Smooth muscle cell (in vitro differentiated cells): ENCODE data around the gene FJX1. TPM values are rescaled to one million over a fixed set of nuclear protein-coding genes. Genes with fewer than 3 reads are reported as not detected.

ENCODE experiments used
- DNase-seq: peaks from one replicate; lab custom pipeline; 2025; ENCODE audit not compliant: unreplicated experiment; lab: John Stamatoyannopoulos, UW
- H2AFZ ChIP-seq: fragments of 200-600 bp; sonication (generic); 2 replicates; pipeline ENCODE4 v1.6.0; 2016; ENCODE audit warnings: antibody characterized with exemption, low read depth, mild to moderate bottlenecking
- H3F3A ChIP-seq: fragments of 200-600 bp; sonication (generic); 2 replicates; pipeline ENCODE4 v1.6.0; 2017; ENCODE audit warnings: antibody characterized with exemption, low read depth
- H3K27ac ChIP-seq: fragments of 200-600 bp; sonication (generic); 2 replicates; pipeline ENCODE4 v1.5.1; 2016; ENCODE audit warnings: low read depth, mild to moderate bottlenecking
- H3K27me3 ChIP-seq: fragments of 200-600 bp; sonication (generic); 2 replicates; pipeline ENCODE4 v1.6.1; 2016; ENCODE audit warnings: low read depth, mild to moderate bottlenecking
- H3K36me3 ChIP-seq: fragments of 200-600 bp; sonication (generic); 2 replicates; pipeline ENCODE4 v1.5.1; 2016; ENCODE audit warnings: low read depth
- H3K4me1 ChIP-seq: fragments of 200-600 bp; sonication (generic); 2 replicates; pipeline ENCODE4 v1.5.1; 2016; ENCODE audit warnings: low read depth
- H3K4me2 ChIP-seq: fragments of 200-600 bp; sonication (generic); 2 replicates; pipeline ENCODE4 v1.6.0; 2016; ENCODE audit warnings: mild to moderate bottlenecking
- H3K4me3 ChIP-seq: fragments of 200-600 bp; sonication (generic); 2 replicates; pipeline ENCODE4 v1.5.1; 2016; ENCODE audit warnings: mild to moderate bottlenecking
- H3K79me2 ChIP-seq: fragments of 200-600 bp; sonication (generic); 2 replicates; pipeline ENCODE4 v1.6.0; 2016; ENCODE audit warnings: low read depth, mild to moderate bottlenecking
- H3K9ac ChIP-seq: fragments of 200-600 bp; sonication (generic); 2 replicates; pipeline ENCODE4 v1.6.0; 2016; ENCODE audit warnings: low read depth
- H3K9me3 ChIP-seq: fragments of 200-600 bp; sonication (generic); replicated peaks from 2 replicates; pipeline ENCODE4 v1.5.1; 2016; ENCODE audit warnings: low read depth
- H4K20me1 ChIP-seq: fragments of 200-600 bp; sonication (generic); 2 replicates; pipeline ENCODE4 v1.6.0; 2016; ENCODE audit warnings: low read depth
- CTCF ChIP-seq: fragments of 200-600 bp; sonication (generic); IDR thresholded peaks from 2 replicates; pipeline ENCODE4 v1.5.1; 2017; ENCODE audit warnings: borderline replicate concordance, mild to moderate bottlenecking, antibody characterized with exemption; ENCODE audit not compliant: insufficient read depth, poor library complexity, severe bottlenecking
- WGBS: methylation state at CpG from one replicate; pipeline ENCODE4 v1.1.7; 2016; ENCODE audit warnings: low lambda C conversion rate; 5-methylcytosine and 5-hydroxymethylcytosine counted together
- polyA plus RNA-seq: library from polyadenylated mRNA; unstranded; fragments of >200 nt; fragmentation: Nextera tagmentation; extraction: Ambion mirVana; gene quantifications from 2 replicates; pipeline ENCODE4 v1.2.1, GENCODE V29; 2016
- total RNA-seq: library from RNA; depleted of rRNA; stranded (reverse); fragments of >200 nt; gene quantifications from 2 replicates; pipeline ENCODE4 v1.2.3, GENCODE V29; 2014

Gene FJX1
- 28.3 and 32.7 TPM in 2 replicates for total RNA-seq
- polyA plus RNA-seq, result 41.2 and 44.5 TPM in 2 replicates

GRCh38 chr11:35617687-35618496 lies at the start of gene FJX1:
TSS of gene FJX1 (plus strand) at chr11:35618460. CDS start at chr11:35618637, 177 bp downstream.
- H3K4me3 ChIP-seq, result peak within 1 kb of the TSS; percentile 64
- H3K27me3 ChIP-seq, result no peaks in the 10 kb centered on the region
- no peaks in the 10 kb centered on the region for H3K36me3 ChIP-seq
- peaks cover 53% of the 10 kb centered on the region for H3K4me1 ChIP-seq
- H3K79me2 ChIP-seq, result peaks cover 23% of the 10 kb centered on the region
- peak within 1 kb of the TSS; percentile 82 for H2AFZ ChIP-seq
- no peak for TF ChIP-seq CTCF
- peak within 1 kb of the TSS; percentile 93 for H3K27ac ChIP-seq
- peak; percentile 35 for DNase-seq
- no peaks in the 10 kb centered on the region for H3K9me3 ChIP-seq
- H3K9ac ChIP-seq, result peak within 1 kb of the TSS; percentile 77
- peak within 1 kb of the TSS; percentile 93 for H3K4me2 ChIP-seq
- WGBS, result 1% methylated on average over 39 of the region's 57 CpGs
- peaks cover 23% of the 10 kb centered on the region for H3F3A ChIP-seq
- peaks cover 3% of the 10 kb centered on the region for H4K20me1 ChIP-seq

- H2AFZ ChIP-seq, result no peak overlapping the region
- H3K9ac ChIP-seq, result no peak overlapping the region
- H4K20me1 ChIP-seq, result no peaks in the 10 kb centered on the region
- H3K4me1 ChIP-seq, result no peaks in the 10 kb centered on the region
- no peaks in the 10 kb centered on the region for H3K27me3 ChIP-seq
- DNase-seq, result no peak
- H3K4me3 ChIP-seq, result no peak overlapping the region
- TF ChIP-seq CTCF, result no peak
- no peaks in the 10 kb centered on the region for H3F3A ChIP-seq
- H3K4me2 ChIP-seq, result no peak overlapping the region
- no peaks in the 10 kb centered on the region for H3K9me3 ChIP-seq
- no peaks in the 10 kb centered on the region for H3K79me2 ChIP-seq
- H3K36me3 ChIP-seq, result no peaks in the 10 kb centered on the region
- H3K27ac ChIP-seq, result no peak overlapping the region
- 75% methylated on average over 3 of the region's 3 CpGs for WGBS
These were observed 46.6 kb upstream of the FJX1 start for GRCh38 chr11:35571696-35572095.

GRCh38 chr11:35579557-35580396 lies 38.5 kb upstream of the FJX1 start:
- WGBS, result 52% methylated on average over 7 of the region's 7 CpGs
- H3K9ac ChIP-seq, result peak overlapping the region; percentile 51
- no peaks in the 10 kb centered on the region for H4K20me1 ChIP-seq
- no peaks in the 10 kb centered on the region for H3F3A ChIP-seq
- H3K27me3 ChIP-seq, result no peaks in the 10 kb centered on the region
- peaks cover 7% of the 10 kb centered on the region for H3K4me1 ChIP-seq
- H3K79me2 ChIP-seq, result no peaks in the 10 kb centered on the region
- no peak overlapping the region for H3K4me3 ChIP-seq
- peak overlapping the region; percentile 80 for H3K4me2 ChIP-seq
- no peaks in the 10 kb centered on the region for H3K36me3 ChIP-seq
- DNase-seq, result no peak
- no peak for TF ChIP-seq CTCF
- H3K9me3 ChIP-seq, result no peaks in the 10 kb centered on the region
- H2AFZ ChIP-seq, result peak overlapping the region; percentile 24
- peak overlapping the region; percentile 81 for H3K27ac ChIP-seq
